ENCODE results near the gene PMVK.

GRCh38 chr1:154941333-154942013, 5.0 kb upstream of the PMVK start:
- TF ChIP-seq SIN3A (IDR thresholded peaks at IDR 0.05; ENCODE audit: borderline replicate concordance, insufficient read depth, low read length) (no peak), TAF1 (IDR thresholded peaks at IDR 0.05; ENCODE audit: borderline replicate concordance, insufficient read depth, low read length) (no peak), REST (IDR thresholded peaks at IDR 0.05; ENCODE audit: insufficient read depth in 1 of 2, low read depth in 2 of 2, low read length in 2 of 2) (no peak)

Measured in PFSK-1 (cell line).